Left kidney (tissue), 2 donors: ENCODE measurements around the gene GPR173. TPM values are rescaled to one million over a fixed set of nuclear protein-coding genes. Genes with fewer than 3 reads are reported as not detected.

Experiments
- DNase-seq: peaks from one replicate; pipeline ENCODE4 v3.0.0-alpha.2; 2013
- polyA plus RNA-seq: library from polyadenylated mRNA; unstranded; fragments of 120-200 nt; gene quantifications from one replicate; pipeline ENCODE4 v1.2.1, GENCODE V29; 2013; ENCODE audit not compliant: insufficient read length

The GPR173 gene
- polyA plus RNA-seq, 1 donor: 26.3 TPM

- no peak for DNase-seq
These were observed 7.7 kb downstream of the GPR173 start for GRCh38 chrX:53056292-53056691.

GRCh38 chrX:53065104-53065503 lies 16.5 kb downstream of the GPR173 start:
- DNase-seq: no peak

GRCh38 chrX:53071064-53071463 lies 22.5 kb downstream of the GPR173 start:
- DNase-seq: no peak

GRCh38 chrX:53071604-53072417 lies 23.2 kb downstream of the GPR173 start:
- peak; percentile 72 for DNase-seq

GRCh38 chrX:53072418-53073114 lies 24.0 kb downstream of the GPR173 start:
- no peak for DNase-seq

GRCh38 chrX:53073115-53073586 lies 24.6 kb downstream of the GPR173 start:
- DNase-seq: no peak

GRCh38 chrX:53075011-53075410 lies 26.4 kb downstream of the GPR173 start:
- DNase-seq: no peak

- DNase-seq: no peak
These were observed 28.1 kb downstream of the GPR173 start for GRCh38 chrX:53076671-53077070.

- DNase-seq: no peak
These were observed 28.9 kb downstream of the GPR173 start for GRCh38 chrX:53077207-53078197.

GRCh38 chrX:53078943-53079342 lies 30.4 kb downstream of the GPR173 start:
- DNase-seq: no peak

GRCh38 chrX:53080628-53081580 lies 32.3 kb downstream of the GPR173 start:
- no peak for DNase-seq

- peak; percentile 92 for DNase-seq
These were observed 33.6 kb downstream of the GPR173 start, which contains the start of gene TSPYL2 for GRCh38 chrX:53081925-53082772. Gene TSPYL2 (plus strand): TSS chrX:53082367. CDS start chrX:53082499, 132 bp downstream.

- DNase-seq: no peak
These were observed 34.4 kb downstream of the GPR173 start for GRCh38 chrX:53082773-53083616.

GRCh38 chrX:53084043-53084570 lies 35.5 kb downstream of the GPR173 start:
- no peak for DNase-seq

GRCh38 chrX:53084863-53085262 lies 36.3 kb downstream of the GPR173 start:
- DNase-seq: no peak

- no peak for DNase-seq
These were observed 37.2 kb downstream of the GPR173 start for GRCh38 chrX:53085661-53086229.

GRCh38 chrX:53086464-53086863 lies 37.9 kb downstream of the GPR173 start:
- DNase-seq: no peak

GRCh38 chrX:53087388-53087831 lies 38.8 kb downstream of the GPR173 start:
- DNase-seq: no peak
